Activated CD8-positive, alpha-beta memory T cell treated with anti-CD3 and anti-CD28 coated beads, Interleukin-2, amount 50 U/mL, for 48 hours (primary cell): Measurements from ENCODE around the gene THPO.

Experiments used
- DNase-seq: peaks from one replicate; pipeline ENCODE4 v3.0.0-alpha.2; 2020

Gene THPO

GRCh38 chr3:184377882-184378445 is at the start of gene THPO:
TSS of gene THPO (minus strand) at chr3:184378207. CDS start at chr3:184376259, 1,948 bp downstream.
- DNase-seq = no peak

DNA sequence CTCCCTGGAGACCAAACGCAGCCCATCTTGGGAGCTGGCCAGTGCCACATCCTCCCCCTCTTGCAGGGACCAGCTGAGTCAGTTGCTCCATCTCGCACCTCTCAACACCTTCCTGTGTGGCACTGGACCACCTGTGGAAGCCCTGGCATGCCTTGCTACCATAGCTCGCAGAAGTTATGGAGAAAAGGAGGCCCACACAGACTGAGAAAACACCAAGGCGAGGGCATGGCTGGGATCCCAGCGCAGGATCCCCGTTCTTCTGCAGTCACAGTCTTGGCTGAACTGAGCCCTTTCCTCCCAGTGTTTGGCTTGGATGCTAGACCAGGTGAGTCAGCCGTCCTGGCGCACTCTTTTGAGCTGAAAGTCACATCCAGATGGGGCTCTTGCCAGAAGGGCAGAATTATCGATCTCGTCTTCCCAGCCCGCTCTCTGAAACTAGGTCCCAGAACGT is 48.7 kb upstream of the THPO start:
- DNase-seq = no peak

DNA sequence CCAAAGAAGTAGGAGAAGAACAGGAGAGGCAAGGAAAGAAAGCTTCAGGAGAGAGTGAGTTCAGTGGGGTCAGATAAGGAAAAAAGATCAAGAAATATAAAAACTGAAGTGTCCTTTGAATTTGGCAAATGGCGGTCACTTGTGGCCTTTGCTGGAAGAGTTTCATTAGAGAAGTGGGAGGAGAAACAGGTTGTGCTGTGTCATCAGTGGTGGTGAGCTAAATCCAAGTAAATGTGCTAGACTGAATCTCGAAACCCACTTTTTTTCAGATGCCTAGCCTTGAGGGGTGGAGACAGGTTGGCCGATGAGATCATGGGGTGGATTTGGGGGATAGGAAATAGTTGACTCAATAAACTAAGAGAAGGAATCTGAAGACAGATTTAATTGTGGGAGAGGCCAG is 45.6 kb upstream of the THPO start:
- DNase-seq = no peak

DNA sequence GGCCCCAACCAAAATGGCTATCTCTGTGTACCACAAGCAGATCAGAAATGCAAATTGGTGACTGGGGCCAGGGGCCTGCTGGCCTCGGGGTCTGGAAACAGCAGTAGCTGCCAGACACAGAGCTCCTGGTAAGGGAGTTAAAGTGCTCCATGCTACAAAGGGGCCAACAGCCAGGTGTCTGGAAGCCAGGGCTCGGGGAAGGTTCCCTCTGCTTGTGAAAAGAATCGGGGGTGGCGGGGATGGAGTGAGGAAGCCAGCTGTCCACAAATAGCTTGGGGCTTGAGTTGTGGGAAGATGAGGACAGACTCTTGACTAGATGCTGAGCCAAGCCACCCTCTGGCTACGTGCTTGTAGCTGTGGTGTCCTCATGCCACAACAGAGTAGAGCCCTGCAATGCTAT is 41.2 kb upstream of the THPO start:
- no peak for DNase-seq

GRCh38 chr3:184417619-184418327 is 39.8 kb upstream of the THPO start:
- peak; percentile 85 for DNase-seq

DNA sequence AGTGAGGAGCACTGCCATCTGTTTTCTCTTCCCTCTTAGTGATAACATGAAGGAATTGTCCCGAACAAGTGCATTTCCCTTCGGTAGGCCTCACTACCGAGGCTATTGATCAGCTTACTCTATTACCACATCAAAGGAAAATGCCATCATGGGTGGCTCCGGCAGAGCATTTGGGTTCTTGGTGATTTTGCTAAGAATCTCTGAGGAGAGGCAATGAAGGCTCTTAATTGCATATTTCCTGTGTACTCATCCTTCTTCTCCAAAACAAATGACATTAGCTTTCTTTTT is 37.1 kb upstream of the THPO start:
- DNase-seq = no peak

GRCh38 chr3:184414418-184415202 is 36.6 kb upstream of the THPO start:
- no peak for DNase-seq

DNA sequence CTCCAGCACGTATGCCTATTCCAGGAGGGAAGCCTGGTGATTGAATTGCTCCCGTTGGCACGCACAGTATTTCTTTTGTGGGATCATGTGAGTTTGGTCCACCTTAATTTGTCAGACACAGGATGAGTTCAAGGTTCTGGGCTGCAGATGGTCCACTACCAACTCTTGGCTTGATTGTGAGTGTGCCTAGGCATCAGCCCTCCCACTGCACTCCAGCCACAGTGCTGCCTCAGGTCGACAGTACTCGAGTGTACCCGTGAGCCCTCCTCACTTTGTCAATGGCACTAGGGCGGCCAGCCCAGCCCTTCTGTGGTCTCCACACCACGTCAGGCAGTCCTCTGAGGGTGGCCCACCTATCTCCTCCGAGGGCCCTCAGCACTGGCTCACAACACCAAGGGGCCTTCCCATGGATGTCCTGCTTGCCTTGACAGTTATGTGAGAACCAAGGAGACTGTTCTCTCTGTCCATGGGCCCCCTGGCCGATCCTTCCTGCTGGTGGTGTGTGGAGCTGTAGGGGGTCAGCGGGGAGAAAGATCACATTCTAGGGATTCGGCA is 32.0 kb upstream of the THPO start:
- DNase-seq = no peak

GRCh38 chr3:184409331-184409926 is 31.4 kb upstream of the THPO start:
- no peak for DNase-seq

DNA sequence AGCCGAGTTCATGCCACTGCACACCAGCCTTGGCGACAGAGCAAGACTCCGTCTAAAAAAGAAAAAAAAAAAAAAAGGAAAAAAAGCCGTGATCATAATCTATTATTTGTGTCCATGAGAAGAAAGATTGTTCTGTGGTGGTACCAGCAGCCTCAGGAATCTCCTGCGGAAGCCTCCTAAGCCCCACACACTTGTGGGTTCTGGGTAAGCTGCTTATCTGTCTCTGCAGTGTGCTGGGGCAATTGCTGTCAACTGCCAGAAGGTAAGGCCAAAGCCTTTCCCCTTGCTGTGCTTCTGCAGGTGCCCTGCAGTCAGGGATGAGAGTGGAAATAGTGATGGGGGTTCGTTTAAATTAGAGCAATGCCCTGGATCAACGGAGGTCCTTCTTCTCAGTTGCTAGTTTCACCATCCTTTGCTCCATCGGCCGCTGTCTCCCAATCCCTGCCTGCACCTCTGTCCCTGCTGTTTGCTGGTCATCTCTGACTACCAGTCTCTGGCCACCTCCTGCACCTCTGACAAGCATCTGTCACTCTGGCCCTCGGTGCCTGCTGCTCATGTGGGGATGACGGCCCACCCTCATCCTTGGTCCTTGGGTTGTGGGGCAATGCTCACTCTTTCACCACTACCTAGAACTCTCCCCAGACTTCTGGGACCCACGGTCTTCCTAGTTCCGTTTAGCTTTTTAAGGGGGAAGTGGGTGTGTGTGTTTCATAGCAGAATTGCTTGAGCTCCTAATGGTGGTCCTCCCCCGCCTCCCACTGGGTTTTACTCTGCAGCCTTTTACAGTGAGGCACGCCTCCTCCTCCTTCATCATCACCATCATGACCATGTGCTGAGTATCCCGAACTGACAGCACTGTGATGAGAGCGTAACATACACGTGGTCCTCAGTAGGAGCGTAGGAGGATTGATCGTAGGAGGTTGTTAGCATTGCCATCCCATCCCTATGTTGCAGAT is 27.3 kb upstream of the THPO start:
- DNase-seq = no peak

GRCh38 chr3:184399410-184399809 is 21.4 kb upstream of the THPO start:
- DNase-seq = no peak

DNA sequence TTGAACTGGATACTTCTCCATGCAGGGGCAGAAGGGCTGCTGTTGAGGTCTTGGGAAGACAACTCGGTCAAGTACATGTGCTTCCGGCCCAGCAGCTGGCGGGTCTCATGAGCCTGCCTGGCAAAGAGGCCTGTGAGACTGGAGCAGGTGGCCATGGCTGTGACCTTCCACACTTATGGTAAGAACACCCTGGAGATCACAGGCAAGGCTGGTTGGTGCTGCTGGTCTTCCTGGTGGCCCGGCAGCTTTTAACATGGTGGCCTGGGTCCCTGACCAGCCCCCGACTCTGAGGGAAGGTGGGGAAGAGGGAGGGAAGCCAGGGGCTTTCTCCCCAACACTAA is 17.3 kb upstream of the THPO start:
- no peak for DNase-seq

DNA sequence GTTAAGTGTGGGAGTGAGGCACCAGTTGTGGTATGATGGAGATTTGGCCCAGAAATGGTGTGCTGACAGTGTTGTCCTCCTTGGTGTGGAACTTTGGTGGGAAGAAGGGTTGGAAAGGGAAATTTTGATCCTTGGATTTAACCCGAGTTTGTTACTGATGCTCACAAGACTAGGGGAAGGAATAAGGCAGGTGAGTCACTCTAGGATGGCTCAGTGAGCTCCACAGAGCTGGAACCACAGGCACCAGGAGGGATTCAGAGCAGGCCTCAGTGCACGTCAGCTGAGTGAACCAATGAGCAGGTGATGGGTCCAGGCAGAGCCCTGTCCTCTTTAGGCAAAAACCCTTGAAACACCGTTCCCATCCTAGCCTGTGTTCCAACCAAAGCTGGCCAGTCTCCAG is 13.3 kb upstream of the THPO start:
- DNase-seq = no peak

GRCh38 chr3:184389935-184390528 is 12.0 kb upstream of the THPO start:
- no peak for DNase-seq

- no peak for DNase-seq
Measured at GRCh38 chr3:184389384-184389783, 11.4 kb upstream of the THPO start.

GRCh38 chr3:184388936-184389230 is 10.9 kb upstream of the THPO start:
- no peak for DNase-seq

- no peak for DNase-seq
Measured at GRCh38 chr3:184388164-184388935, 10.3 kb upstream of the THPO start.

GRCh38 chr3:184387174-184387714 is 9.2 kb upstream of the THPO start:
- DNase-seq = no peak

GRCh38 chr3:184386047-184386806 is 8.2 kb upstream of the THPO start:
- DNase-seq = no peak

- no peak for DNase-seq
Measured at GRCh38 chr3:184384856-184385422, 6.9 kb upstream of the THPO start.
